Iris pigment epithelial cell (primary cell): ENCODE results near the gene QTRT2.

ENCODE experiments used
- DNase-seq: peaks from one replicate; pipeline ENCODE4 v3.0.0-alpha.2; 2011; ENCODE audit warnings: low read depth

QTRT2 gene

DNA sequence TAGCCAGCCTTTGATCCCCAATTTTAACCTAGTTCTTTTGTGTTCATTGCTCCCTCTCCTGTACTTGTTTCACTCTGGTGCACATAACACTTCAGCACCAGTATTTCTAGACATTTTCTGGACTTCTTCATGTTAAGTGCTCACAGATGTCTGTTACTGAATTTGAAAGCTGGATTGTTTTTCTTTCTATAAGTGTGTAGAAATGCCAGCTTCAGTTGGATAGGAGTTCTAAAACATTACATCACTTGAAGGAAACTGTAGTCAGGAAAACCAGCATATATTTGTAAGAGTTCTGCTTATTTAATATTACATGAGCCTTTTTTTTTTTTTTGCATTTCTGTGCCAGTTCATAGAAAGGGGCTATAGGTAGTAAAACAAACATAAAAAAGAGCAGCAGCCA, 21.6 kb downstream of the QTRT2 start:
- DNase-seq = no peak

DNA sequence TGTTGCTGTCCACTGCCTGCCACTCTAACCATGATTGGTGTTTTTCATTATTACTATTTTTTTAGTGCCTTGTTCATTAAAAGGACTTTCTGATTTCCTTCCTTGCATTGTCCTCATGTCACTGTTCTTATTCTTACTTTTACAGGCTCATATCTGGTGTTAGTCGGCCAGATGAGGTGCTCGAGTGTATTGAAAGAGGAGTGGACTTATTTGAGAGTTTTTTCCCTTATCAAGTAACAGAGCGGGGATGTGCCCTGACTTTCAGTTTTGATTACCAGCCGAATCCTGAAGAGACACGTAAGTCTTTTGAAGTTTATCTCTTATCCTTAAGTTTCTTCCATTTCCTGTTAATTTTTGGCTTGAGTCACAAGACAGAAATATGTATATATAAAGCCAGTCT, 23.2 kb downstream of the QTRT2 start:
- DNase-seq = peak; percentile 78

DNA sequence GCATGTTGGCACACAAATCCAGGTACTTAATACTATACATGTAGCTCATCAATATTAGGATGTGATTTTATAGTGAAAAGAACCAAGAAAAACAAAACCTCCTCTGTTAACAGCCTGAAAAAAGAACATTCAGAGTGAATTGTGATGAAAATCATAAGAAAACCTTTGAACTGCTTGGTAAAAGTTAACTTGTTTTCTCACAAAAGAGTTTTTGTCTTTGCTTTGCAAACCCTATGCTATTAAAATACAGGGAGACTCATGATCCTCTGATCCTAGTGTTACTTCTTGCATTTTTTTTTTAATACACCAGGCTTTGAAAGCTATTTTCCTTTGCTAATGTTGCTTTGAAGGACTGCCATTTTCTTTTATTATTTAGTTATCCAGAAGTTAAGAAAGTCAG, 23.7 kb downstream of the QTRT2 start:
- DNase-seq = no peak

DNA sequence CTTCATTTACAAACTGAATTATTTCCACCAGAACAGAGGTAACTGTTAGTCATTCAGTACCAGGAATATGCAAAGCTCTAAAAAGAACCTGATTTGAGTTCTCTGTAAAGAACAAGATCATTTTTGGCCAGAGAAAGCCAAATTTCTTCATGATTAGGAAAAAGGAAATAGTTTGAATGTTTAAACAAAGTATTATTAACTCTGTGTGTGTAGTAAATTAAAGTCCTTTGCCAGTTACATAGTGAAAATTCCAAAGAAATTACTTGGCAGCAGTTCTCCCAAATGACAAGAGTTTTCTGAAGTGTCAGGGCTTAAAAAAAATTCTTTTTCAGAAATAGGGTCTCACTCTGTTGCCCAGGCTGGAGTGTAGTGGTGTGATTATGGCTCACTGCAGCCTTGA, 24.5 kb downstream of the QTRT2 start:
- DNase-seq = peak; percentile 25

DNA sequence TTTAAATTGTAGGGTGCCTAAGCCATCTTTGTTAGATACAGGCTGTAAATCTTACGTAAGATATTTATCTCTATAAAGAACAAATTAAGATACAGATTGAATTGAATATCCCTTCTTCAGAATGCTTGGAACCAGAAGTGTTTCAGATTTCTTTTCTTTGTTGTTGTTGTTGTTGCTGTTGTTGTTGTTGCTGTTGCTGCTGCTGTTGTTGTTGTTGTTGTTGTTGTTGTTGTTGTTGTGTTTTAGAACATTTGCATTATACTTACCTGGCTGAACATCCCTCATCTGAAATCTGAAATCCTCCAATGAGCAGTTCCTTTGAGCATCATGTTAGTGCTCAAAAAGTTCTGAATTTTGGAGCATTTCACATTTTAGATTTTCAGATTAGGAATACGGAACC, 26.6 kb downstream of the QTRT2 start:
- no peak for DNase-seq

DNA sequence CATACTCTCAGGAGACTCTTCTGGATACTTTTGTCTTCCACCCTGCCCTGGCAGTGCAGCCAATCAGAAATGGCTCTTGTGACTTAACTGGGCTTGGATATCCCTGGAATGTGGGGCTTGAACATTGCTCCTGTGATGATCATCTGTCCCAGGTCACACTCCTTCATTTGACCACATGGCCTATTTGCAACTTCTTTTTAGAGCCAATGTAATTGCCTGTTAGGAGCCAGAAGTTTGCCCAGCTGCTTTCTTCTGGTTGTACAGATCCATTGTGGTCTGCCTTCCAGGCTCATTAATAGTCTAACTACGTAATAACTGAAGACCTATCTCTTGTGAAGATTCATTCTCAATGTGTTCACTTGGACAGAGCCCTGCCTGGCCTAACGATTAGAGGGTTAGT, 29.8 kb downstream of the QTRT2 start:
- DNase-seq = no peak

DNA sequence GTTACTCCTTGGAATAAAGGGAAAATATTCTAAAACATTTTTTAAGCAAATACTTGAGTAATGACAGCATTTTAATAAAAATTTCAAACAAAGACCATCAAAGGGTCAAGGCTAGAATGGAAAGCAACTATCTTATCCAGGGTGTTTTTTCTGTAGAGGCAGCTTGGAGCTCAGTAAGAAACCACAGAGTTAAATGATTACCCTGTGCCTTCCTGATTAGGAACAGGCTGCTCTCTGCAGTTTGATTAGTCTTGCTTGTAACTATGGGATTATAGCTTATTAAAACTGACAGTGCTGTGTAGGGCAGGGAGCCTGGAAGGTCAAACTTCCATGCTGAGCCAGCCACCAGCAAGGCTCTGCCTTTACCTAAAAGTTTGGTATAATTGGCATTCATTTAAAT, 33.1 kb downstream of the QTRT2 start:
- no peak for DNase-seq

DNA sequence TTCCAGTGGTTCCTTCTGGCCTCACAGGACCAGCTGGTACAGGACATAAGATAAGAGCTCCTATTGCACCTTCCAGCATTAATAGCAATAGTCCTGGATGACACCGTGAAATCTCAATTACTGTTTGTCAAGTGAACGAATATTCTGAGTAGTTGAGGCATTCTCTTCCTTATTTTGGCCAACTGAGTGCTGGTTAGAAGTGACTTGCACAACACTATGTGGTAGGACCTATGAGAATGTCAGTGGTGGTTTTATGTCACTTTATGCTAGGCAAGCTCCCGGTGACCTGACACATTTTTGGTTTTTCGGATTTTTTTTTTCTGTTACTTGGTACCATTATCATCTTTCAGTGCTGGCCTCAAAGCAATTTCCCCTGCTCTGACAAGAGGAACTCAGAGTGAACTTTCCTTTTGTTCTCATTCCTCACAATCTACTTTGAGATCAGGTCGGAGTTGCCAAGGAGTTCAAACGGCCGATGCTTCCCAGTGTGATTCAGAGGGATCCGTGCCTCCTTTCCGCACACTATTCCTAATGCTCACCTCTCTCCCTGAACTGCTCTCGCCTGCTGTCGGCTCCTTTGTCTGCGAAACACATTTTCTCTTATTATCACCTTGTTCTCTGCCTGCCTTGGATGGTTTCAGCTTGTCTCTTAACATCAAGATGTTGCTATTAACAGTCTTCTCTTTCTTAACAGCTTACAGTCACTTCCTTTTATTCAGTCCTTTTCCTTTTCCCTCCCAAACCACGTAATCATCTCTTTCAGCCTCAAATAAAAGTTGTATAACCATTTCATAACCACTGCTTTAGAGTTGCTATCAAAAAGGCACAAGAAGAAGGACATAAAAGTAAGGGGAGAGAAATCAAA, 35.8 kb downstream of the QTRT2 start:
- DNase-seq = peak; percentile 16

DNA sequence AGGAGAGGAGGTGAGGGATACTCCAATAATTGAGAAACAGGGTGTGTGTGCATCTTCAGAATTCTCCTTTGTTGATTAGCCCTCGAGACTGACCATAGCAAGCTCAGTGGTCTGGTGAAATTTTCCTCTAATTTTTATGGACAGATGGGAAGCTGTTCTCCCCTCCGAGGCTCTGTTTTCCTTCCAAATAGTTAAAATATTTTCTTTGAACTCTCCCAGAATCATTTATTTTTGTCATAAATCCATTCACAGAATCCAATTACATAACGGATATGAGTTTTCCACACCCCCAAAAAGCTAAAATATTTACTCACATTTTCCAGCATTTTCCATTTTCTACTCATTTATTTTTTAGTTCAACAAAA, 36.5 kb downstream of the QTRT2 start:
- DNase-seq = no peak

DNA sequence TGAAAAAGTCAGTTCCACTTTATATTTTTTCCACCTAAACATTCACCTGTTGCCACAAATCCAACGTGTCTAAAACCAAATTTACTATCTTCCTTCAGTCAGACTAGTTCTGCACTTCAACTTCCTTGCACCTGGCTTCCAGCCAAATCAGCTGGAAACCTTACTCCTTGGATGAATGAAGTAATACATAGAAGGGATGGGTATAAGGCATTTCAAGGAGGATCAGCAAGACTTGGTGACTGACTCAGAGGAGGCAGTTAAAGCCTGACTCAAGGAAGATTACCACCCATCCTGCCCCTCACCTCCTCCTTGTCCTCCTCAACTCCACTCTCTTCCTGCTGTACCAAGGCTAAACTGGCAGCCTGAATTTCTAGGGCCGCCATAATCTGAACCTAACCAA, 37.1 kb downstream of the QTRT2 start:
- peak; percentile 89 for DNase-seq

DNA sequence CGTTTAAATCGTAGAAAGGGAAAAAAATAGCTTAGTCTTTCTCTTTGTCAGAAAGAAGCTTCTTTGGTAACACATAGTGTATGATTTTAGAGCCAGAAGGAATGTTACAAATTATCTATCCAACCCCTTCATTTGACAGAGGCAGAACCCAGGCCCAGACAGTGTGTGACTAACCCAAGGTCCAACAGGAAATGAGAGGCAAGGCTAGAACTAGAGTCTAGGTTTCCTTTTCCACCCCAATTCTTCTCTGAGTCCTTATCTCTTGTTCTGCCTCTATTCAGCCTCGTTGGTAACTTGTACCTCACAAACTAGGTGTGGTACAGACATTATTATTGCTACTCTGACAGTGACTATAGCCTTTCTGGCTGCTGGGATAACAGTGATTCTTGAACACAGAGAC, 39.3 kb downstream of the QTRT2 start:
- no peak for DNase-seq

DNA sequence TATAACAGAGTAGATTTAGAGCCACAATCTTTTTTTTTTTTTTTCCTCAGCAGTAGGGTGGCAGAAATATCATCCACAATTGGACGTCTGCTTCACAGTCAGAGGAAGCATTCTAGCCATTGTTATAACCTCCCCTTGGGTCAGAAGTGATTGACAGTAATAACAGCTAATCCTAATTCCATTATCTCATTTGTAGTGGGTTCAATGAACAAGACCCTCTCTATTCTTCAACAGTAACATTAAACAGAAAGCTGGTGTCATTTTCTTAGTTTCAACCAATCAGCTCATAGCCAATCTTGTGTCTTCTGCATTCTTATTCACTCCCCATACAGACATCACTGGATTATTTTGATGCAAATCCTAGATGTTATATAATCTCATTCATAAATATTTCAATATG, 44.6 kb downstream of the QTRT2 start:
- DNase-seq = no peak

DNA sequence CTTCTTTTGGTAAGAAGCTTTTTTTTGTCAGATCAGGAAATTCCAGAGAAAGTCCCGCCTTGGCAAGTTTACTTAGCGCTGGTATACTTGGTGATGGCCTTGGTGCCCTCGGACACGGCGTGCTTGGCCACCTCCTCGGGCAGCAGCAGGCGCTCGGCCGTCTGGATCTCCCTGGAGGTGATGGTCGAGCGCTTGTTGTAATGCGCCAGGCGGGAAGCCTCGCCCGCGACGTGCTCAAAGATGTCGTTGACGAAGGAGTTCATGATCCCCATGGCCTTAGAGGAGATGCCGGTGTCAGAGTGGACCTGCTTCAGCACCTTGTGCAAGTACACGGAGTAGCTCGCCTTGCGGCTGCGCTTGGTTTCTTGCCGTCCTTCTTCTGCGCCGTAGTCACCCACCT, 46.6 kb downstream of the QTRT2 start:
- no peak for DNase-seq

DNA sequence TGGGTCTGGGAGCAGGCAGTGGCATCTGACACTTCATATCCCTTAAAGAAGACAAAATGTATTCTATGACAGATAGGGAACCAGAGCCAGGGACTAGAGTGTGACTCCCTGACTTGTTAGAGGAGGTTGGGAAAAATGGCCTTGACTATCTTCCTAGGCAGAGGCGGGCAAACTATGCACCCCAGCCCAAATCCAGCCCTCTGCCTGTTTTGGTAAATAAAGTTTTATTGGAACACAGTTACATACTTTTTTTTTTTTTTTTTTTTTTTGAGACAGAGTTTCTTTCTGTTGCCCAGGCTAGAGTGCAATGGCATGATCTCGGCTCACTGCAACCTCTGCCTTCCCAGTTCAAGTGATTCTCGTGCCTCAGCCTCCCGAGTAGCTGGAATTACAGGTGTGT, 47.3 kb downstream of the QTRT2 start:
- no peak for DNase-seq

DNA sequence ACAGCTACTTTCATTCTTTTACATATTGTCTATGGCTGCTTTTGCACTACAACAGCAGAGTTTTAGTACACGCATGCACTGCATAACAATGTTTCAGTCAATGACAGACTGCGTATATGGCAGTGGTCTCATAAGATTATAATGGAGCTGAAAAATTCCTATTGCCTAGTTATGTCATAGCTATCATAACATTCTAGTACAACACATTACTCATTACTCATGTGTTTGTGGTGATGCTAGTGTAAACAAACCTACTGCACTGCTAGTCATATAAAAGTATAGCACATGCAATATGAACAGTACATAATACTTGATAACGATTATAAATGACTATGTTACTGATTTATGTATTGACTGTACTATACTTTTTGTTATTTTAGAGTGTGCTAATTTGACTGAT, 47.9 kb downstream of the QTRT2 start:
- peak; percentile 66 for DNase-seq

DNA sequence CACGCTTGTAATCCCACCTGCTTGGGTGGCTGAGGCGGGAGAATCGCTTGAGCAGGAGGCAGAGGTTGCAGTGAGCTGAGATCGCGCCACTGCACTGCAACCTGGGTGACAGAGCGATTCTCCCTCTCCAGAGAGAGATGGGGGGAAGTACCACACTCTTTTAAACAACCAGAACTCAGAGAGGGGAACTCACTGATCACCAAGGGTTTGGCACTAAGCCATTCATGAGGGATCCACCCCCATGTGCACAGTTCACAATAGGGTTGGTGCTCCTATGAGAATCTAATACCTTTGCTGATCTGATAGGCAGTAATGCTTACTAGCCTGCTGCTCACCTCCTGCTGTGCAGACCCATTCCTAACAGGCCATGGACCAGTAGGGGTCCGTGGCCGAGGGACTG, 51.6 kb downstream of the QTRT2 start:
- DNase-seq = no peak

DNA sequence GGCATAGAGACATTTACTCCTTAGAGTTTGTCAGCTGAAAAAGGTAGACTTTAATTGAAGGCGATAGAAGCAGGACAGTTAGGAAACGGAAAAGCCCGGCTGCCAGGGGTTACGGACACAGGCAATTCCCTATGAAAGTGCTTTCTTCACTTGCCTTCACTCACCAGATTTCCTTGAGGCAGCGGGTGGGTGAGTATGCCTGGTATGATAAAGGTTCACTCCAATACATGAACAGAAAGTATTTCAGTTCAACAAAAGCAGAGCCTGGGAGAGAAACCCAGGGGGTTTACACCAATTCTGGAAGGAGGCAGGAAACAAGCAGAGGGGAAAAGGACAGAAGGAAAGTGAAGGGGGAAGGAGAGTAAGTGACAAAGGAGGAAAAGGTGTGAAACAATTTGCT, 53.9 kb downstream of the QTRT2 start:
- no peak for DNase-seq

DNA sequence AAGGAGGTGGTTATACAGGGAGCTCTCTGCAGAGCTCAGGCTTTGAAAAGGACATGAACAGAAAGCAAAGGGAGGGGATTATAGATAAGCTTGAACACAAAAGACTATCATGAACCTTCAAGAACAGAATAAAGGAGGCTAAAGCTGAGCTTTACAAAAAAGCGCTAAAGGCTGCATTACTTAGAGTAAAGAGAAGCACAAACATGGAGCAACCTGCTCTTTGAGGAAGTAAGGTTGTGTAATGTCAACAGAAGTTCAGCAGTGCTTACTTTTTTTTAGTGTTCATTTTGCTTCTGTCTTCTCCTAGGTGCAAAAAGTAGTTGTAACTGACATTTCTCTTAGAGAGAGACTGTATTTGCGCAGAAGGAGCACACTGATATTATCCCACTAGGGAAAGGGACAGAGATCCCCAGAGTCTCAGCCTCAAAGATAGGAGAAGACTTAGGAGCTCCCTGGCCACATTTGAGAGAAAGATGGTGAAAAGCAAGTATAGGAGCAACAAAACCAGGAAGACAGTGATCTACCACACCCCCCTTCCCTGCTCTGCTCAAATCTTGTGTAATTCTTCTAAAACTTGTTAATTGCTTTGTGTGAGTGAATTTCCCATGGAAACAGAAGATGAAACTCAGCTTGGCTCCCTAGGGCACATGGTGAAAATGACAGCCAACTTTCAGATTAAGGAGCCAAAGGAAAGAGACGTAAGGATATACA, 54.7 kb downstream of the QTRT2 start:
- DNase-seq = peak; percentile 13

DNA sequence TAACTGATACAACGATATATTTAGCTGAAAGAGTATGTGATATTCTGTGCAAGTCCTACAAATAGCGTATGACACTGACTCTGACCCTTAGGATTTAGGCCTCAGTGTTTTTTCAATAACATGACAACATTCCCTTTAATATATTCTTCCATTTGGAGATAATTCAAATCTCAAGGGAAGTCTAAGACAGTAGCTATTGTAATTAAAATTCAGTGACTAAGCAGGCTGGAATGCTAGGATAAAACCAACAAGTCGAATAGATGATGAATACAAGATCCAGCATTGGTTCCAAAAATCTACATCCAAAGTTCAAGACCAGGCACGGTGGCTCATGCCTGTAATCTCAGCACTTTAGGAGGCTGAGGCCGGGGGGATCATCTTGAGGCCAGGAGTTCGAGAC, 56.2 kb downstream of the QTRT2 start:
- no peak for DNase-seq

DNA sequence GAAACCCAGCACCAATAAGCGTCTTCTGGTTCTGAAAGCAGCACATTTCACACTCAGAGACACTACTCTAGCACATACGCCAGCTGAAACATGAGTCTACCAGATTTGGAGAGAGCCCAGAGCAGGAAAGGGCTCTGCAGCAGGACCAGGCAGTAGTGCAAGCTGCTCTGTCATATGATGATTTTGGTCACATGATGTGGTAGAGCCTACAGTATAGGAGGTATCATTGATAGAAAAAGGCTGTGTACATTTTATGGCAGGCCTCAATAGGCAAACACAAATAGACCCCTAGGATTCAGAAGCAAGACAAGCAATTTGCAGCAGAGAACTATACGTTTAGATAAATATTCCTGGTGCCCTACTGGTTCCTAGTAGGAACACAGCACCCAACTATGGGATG, 58.2 kb downstream of the QTRT2 start:
- DNase-seq = no peak

DNA sequence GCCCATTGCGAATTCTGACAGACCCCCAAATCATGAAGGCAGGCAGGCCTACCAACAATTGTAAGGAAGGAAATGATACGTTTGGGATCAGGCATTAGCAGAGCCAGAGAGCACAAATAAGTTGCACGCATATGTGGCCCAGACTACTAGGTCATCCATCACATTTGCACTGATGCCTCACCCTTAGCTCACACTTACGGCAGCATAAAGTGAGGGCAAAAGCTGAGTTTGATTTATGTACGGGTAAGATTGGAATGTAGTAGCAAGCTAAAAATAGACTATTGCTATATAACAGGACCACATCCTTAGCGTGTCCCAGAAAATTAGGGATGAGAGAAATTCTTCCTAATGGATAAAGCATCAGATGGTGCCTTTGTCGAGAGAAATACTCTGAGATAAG, 58.6 kb downstream of the QTRT2 start:
- DNase-seq = no peak

DNA sequence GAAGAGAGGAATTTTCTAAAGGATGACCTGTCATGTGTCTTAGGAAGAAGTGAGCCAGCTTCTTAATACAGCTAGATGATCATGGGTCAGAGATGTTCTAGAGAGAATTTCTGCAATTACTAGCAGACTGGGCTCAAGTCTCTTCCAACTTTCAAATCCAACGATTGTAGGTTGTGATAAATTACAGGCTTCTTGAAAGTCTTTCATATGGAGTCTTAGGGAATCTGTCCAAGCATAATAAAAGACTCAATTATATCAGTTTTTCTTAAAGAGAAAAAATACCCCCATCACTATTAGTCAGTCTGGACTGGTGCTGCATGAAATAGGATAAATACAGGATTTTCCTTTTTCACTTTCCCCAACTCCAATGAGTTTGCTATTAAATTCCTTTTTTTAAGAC, 63.2 kb downstream of the QTRT2 start:
- no peak for DNase-seq

DNA sequence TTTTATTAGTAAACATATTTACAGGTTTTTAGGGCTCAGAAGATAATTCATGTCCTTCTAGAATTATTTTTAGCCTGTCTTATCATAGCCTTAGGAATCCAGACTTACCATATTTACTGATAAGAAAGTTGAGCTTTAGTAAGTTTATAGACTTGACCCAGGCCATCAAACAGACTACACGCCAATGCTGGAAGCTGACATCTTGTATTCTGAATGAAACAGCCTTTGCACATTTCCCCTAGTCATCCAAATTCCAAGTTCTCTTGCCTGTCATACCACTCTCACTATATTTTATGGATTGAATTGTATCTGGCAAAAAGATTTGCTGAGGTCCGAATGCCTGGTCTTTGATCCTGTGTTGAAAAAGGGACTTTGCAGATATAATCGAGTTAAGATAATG, 63.7 kb downstream of the QTRT2 start:
- DNase-seq = no peak
